Prostate gland (tissue), 2 donors: ENCODE measurements around the gene XK.

ENCODE experiments used
- CTCF ChIP-seq, 4 experiments: fragments of 200-600 bp in 2 of 4; fragments of 450-650 bp in 2 of 4; sonication (generic) in 2 of 4; IDR thresholded peaks; 1 replicate in 3 of 4; 2 replicates in 1 of 4; pipeline ENCODE4 v1.5.1; 2016 to 2019; ENCODE audit warnings: antibody characterized with exemption in 4 of 4, mild to moderate bottlenecking in 2 of 4, moderate library complexity in 2 of 4
- POLR2A ChIP-seq: fragments of 450-650 bp; IDR thresholded peaks from one replicate; pipeline ENCODE4 v1.6.1; 2016; ENCODE audit warnings: antibody characterized with exemption, mild to moderate bottlenecking
- POLR2AphosphoS5 ChIP-seq: sonication (generic); formaldehyde crosslinking; IDR thresholded peaks from one replicate; pipeline ENCODE4 v1.6.1; 2017; ENCODE audit warnings: antibody characterized with exemption

GRCh38 chrX:37714479-37714878, 28.9 kb downstream of the XK start:
- no peak for TF ChIP-seq CTCF (IDR thresholded peaks at IDR 0.05)
- no peak for TF ChIP-seq POLR2A
- TF ChIP-seq POLR2AphosphoS5, result no peak
